CD8-positive, alpha-beta memory T cell (primary cell): ENCODE measurements around the gene TLR4. TPM values are rescaled to one million over a fixed set of nuclear protein-coding genes. Genes with fewer than 3 reads are reported as not detected.

Experiments used
- CTCF ChIA-PET: fragments of 350-600 bp; sonication (Branson Sonifier 250); formaldehyde crosslinking; loops from one replicate; lab custom pipeline; 2021; ENCODE audit warnings: antibody characterized with exemption; lab: Charles Lee
- POLR2A ChIA-PET: fragments of 350-600 bp; sonication (Branson Sonifier 250); formaldehyde crosslinking; loops from one replicate; lab custom pipeline; 2021; ENCODE audit warnings: antibody characterized with exemption; lab: Charles Lee
- DNase-seq, 5 donors: peaks; one replicate each; pipeline versions ENCODE4 v3.0.0 to v3.0.0-alpha.2; 2020 to 2022; ENCODE audit warnings: mixed read lengths in 1 of 5
- H3K27ac ChIP-seq: one replicate; pipeline ENCODE4 v1.7.0; 2013; ENCODE audit warnings: low read depth, mild to moderate bottlenecking, low read length, moderate library complexity
- H3K27me3 ChIP-seq: 2 replicates; pipeline ENCODE4 v1.7.0; 2013; ENCODE audit warnings: low read length, mild to moderate bottlenecking; ENCODE audit not compliant: insufficient read depth, poor library complexity, severe bottlenecking
- H3K36me3 ChIP-seq: 2 replicates; pipeline ENCODE4 v1.7.0; 2013; ENCODE audit warnings: mild to moderate bottlenecking, low read length, moderate library complexity; ENCODE audit not compliant: insufficient read depth
- H3K4me1 ChIP-seq: 2 replicates; pipeline ENCODE4 v1.7.0; 2013; ENCODE audit warnings: mild to moderate bottlenecking, low read length, moderate library complexity; ENCODE audit not compliant: insufficient read depth
- H3K4me3 ChIP-seq: 2 replicates; pipeline ENCODE4 v1.7.0; 2013; ENCODE audit warnings: mild to moderate bottlenecking, low read length
- H3K9me3 ChIP-seq: 2 replicates; pipeline ENCODE4 v1.7.0; 2013; ENCODE audit warnings: mild to moderate bottlenecking, low read length
- H3K27ac Mint-ChIP-seq, 8 donors: one replicate each; pipeline ENCODE4 v1.8.0; 2020 to 2021; ENCODE audit warnings: mixed read lengths in 8 of 8, mild to moderate bottlenecking in 6 of 8, inconsistent platforms in 3 of 8, moderate library complexity in 3 of 8
- H3K27me3 Mint-ChIP-seq, 2 donors: one replicate each; pipeline ENCODE4 v1.8.0; 2020 to 2021; ENCODE audit warnings: mixed read lengths in 2 of 2, mild to moderate bottlenecking in 1 of 2, moderate library complexity in 1 of 2
- H3K36me3 Mint-ChIP-seq, 3 donors: one replicate each; pipeline ENCODE4 v1.8.0; 2020 to 2021; ENCODE audit warnings: mixed read lengths in 3 of 3, inconsistent platforms in 1 of 3, mild to moderate bottlenecking in 1 of 3
- H3K4me1 Mint-ChIP-seq, 3 donors: one replicate each; pipeline ENCODE4 v1.8.0; 2020 to 2021; ENCODE audit warnings: mixed read lengths in 3 of 3, inconsistent platforms in 1 of 3, mild to moderate bottlenecking in 1 of 3
- H3K4me3 Mint-ChIP-seq, 7 donors: one replicate each; pipeline ENCODE4 v1.8.0; 2020 to 2021; ENCODE audit warnings: mixed read lengths in 7 of 7, mild to moderate bottlenecking in 6 of 7, moderate library complexity in 4 of 7, inconsistent platforms in 2 of 7
- H3K9me3 Mint-ChIP-seq, 5 donors: one replicate each; pipeline ENCODE4 v1.8.0; 2020 to 2022; ENCODE audit warnings: mixed read lengths in 5 of 5, mild to moderate bottlenecking in 3 of 5, moderate library complexity in 2 of 5, inconsistent platforms in 1 of 5
- polyA plus RNA-seq: library from polyadenylated mRNA; unstranded; fragments of 300-500 nt; fragmentation: Illumina TruSeq; gene quantifications from one replicate; pipeline ENCODE4 v1.2.3, GENCODE V29; 2021
- total RNA-seq, 2 experiments: library from RNA; stranded (reverse); gene quantifications; one replicate each; pipeline ENCODE4 v1.2.3, GENCODE V29; 2021

TLR4 gene
- total and polyA plus RNA-seq, 3 experiments from 2014 or later: 0.48 to 0.51 TPM; not detected in 1

DNA sequence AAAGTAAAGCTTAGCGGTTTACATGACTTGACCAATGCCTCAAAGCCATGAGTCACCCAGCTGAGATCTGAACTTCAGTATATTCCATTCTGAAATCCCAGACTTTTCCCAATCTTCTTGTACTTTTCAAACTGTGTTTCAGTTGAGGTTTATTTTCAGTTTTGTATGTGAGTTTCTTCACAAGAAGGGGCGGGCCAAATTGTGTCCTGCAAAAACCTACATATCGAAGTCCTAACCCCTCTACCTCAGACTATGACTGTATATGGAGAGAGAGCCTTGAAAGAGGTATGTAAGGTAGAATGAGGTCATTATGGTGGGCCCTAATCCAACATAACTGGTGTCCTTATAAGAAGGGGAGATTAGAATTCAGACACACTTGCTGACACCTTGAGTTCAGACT lies 666 bp upstream of the TLR4 start:
- DNase-seq: no peak
- Histone ChIP-seq H3K27ac (no peak overlapping the region), H3K4me1 (no peaks in the 10 kb centered on the region), H3K9me3 (no peaks in the 10 kb centered on the region), H3K27me3 (no peaks in the 10 kb centered on the region), H3K36me3 (no peaks in the 10 kb centered on the region), H3K4me3 (no peak overlapping the region)
- ChIA-PET CTCF (no interaction called here), POLR2A (no interaction called here)
- Mint-ChIP-seq H3K36me3 (no peaks in the 10 kb centered on the region), H3K27me3 (peaks cover 0 to 1% of the 10 kb centered on the region in 2 donors), H3K9me3 (peaks cover 0 to 4% (median 0%) of the 10 kb centered on the region in 5 donors), H3K4me1 (no peaks in the 10 kb centered on the region), H3K27ac (no peak overlapping the region), H3K4me3 (no peak overlapping the region)

DNA sequence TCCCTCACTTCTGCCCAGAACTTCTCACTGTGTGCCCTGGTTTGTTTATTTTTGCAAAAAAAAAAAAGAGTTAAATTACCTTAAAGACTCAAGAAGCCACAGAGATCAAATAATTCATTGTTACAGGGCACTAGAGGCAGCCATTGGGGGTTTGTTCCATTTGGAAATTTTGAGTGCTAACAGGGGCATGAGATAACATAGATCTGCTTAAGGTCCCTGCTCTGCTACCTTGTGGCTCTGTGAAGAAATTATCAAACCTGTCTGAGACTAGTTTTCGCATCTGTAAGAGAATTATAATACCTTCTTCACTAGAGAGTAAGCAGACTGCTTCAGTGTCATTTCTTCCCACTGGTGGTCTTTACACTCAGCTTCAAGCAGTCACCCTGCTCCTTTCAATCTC lies 394 bp downstream of the TLR4 start:
- no peak overlapping the region for H3K27ac ChIP-seq
- Mint-ChIP-seq H3K27me3 (peaks cover 0 to 1% of the 10 kb centered on the region in 2 donors), H3K4me3 (no peak overlapping the region), H3K36me3 (no peaks in the 10 kb centered on the region), H3K4me1 (no peaks in the 10 kb centered on the region), H3K9me3 (peaks cover 0 to 2% (median 0%) of the 10 kb centered on the region in 5 donors), H3K27ac (no peak overlapping the region)
- no peak overlapping the region for H3K4me3 ChIP-seq
- H3K36me3 ChIP-seq: no peaks in the 10 kb centered on the region
- H3K9me3 ChIP-seq: no peaks in the 10 kb centered on the region
- DNase-seq: no peak
- CTCF ChIA-PET: no interaction called here
- POLR2A ChIA-PET: no interaction called here
- no peaks in the 10 kb centered on the region for H3K4me1 ChIP-seq
- H3K27me3 ChIP-seq: no peaks in the 10 kb centered on the region

DNA sequence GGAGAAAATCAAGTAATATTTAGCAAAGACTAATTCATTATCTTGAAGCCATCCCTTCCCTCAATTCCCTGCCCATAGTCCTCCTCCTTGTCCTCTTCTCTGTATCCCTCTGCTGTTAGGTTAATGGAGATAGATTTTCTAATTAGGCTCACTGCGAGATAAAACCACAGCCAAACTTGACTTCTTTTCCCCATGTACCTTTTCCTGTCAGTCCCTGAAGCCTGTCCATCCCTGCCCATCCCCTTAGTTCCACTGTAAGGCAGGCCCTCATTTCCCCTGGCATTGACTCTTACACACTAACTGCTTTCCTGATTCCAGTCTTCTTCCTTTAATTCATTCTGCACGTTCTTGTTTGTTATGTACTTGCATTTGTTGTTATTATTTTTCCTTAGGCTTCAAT lies 1.2 kb downstream of the TLR4 start:
- ChIA-PET CTCF (no interaction called here), POLR2A (no interaction called here)
- peaks cover 0 to 1% of the 10 kb centered on the region in 2 donors for H3K27me3 Mint-ChIP-seq
- peaks cover 0 to 2% (median 0%) of the 10 kb centered on the region in 5 donors for H3K9me3 Mint-ChIP-seq
- Histone ChIP-seq H3K27ac (no peak overlapping the region), H3K27me3 (no peaks in the 10 kb centered on the region), H3K4me1 (no peaks in the 10 kb centered on the region), H3K9me3 (no peaks in the 10 kb centered on the region), H3K36me3 (no peaks in the 10 kb centered on the region), H3K4me3 (no peak overlapping the region)
- no peak overlapping the region for H3K27ac Mint-ChIP-seq
- DNase-seq: no peak
- no peaks in the 10 kb centered on the region for H3K4me1 Mint-ChIP-seq
- H3K4me3 Mint-ChIP-seq: no peak overlapping the region
- H3K36me3 Mint-ChIP-seq: no peaks in the 10 kb centered on the region

DNA sequence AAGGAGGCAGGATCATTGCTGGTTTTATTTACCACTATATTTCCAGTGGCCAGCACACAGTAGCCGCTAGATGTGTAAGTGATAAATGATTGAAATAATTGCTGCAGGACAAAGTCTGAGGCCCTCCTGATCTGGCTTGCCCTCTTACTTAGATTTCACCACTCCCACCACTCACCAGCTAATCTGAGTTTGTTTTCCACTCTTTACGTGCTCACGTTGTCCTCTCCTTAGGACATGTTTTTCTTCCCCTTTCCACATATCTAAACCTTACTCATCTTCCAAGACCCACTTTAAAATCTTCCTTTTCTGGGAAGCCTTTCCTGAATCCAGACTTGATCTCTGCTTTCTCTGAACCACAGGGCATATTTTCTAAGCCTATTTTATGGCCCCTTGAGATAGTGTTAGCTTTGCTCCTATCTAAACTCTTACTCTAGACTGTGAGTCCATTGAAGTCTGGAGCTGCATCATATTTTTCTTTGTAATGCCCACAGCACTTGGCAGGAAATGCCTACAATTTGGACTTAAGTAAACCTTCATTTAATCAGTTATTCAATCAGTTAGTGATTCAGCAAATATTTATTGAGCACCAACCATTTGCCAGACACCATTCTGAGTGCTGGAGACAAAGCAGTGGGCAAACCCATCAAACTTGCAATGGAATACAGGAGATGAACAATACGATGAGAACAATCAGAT lies 2.4 kb downstream of the TLR4 start:
- no peak overlapping the region for H3K27ac ChIP-seq
- Mint-ChIP-seq H3K27ac (no peak overlapping the region), H3K36me3 (no peaks in the 10 kb centered on the region), H3K9me3 (peaks cover 0 to 2% (median 0%) of the 10 kb centered on the region in 5 donors), H3K4me1 (no peaks in the 10 kb centered on the region), H3K4me3 (no peak overlapping the region), H3K27me3 (peaks cover 0 to 2% of the 10 kb centered on the region in 2 donors)
- no peak overlapping the region for H3K4me3 ChIP-seq
- POLR2A ChIA-PET: no interaction called here
- no peaks in the 10 kb centered on the region for H3K9me3 ChIP-seq
- no peaks in the 10 kb centered on the region for H3K4me1 ChIP-seq
- CTCF ChIA-PET: no interaction called here
- no peaks in the 10 kb centered on the region for H3K27me3 ChIP-seq
- no peaks in the 10 kb centered on the region for H3K36me3 ChIP-seq
- no peak for DNase-seq

GRCh38 chr9:117707561-117707960 lies 3.4 kb downstream of the TLR4 start:
- no peaks in the 10 kb centered on the region for H3K4me1 ChIP-seq
- ChIA-PET POLR2A (no interaction called here), CTCF (no interaction called here)
- no peak overlapping the region for H3K27ac Mint-ChIP-seq
- DNase-seq: no peak
- H3K4me3 Mint-ChIP-seq: no peak overlapping the region
- H3K4me3 ChIP-seq: no peak overlapping the region
- H3K4me1 Mint-ChIP-seq: no peaks in the 10 kb centered on the region
- H3K27ac ChIP-seq: no peak overlapping the region
- H3K36me3 ChIP-seq: no peaks in the 10 kb centered on the region
- H3K9me3 Mint-ChIP-seq: peaks cover 0 to 2% (median 0%) of the 10 kb centered on the region in 5 donors
- no peaks in the 10 kb centered on the region for H3K9me3 ChIP-seq
- H3K36me3 Mint-ChIP-seq: no peaks in the 10 kb centered on the region
- peaks cover 0 to 4% of the 10 kb centered on the region in 2 donors for H3K27me3 Mint-ChIP-seq
- no peaks in the 10 kb centered on the region for H3K27me3 ChIP-seq

- H3K9me3 Mint-ChIP-seq: peaks cover 0 to 2% (median 0%) of the 10 kb centered on the region in 5 donors
- DNase-seq: no peak
- no peaks in the 10 kb centered on the region for H3K27me3 ChIP-seq
- H3K4me3 Mint-ChIP-seq: no peak overlapping the region
- H3K9me3 ChIP-seq: no peaks in the 10 kb centered on the region
- H3K4me1 ChIP-seq: no peaks in the 10 kb centered on the region
- POLR2A ChIA-PET: no interaction called here
- no peaks in the 10 kb centered on the region for H3K4me1 Mint-ChIP-seq
- no peak overlapping the region for H3K27ac ChIP-seq
- H3K27me3 Mint-ChIP-seq: peaks cover 0 to 4% of the 10 kb centered on the region in 2 donors
- no peak overlapping the region for H3K4me3 ChIP-seq
- H3K36me3 Mint-ChIP-seq: no peaks in the 10 kb centered on the region
- H3K27ac Mint-ChIP-seq: no peak overlapping the region
- CTCF ChIA-PET: no interaction called here
- H3K36me3 ChIP-seq: no peaks in the 10 kb centered on the region
These were observed 5.7 kb downstream of the TLR4 start for GRCh38 chr9:117709936-117710335.

DNA sequence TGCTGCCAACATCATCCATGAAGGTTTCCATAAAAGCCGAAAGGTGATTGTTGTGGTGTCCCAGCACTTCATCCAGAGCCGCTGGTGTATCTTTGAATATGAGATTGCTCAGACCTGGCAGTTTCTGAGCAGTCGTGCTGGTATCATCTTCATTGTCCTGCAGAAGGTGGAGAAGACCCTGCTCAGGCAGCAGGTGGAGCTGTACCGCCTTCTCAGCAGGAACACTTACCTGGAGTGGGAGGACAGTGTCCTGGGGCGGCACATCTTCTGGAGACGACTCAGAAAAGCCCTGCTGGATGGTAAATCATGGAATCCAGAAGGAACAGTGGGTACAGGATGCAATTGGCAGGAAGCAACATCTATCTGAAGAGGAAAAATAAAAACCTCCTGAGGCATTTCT lies 10.1 kb downstream of the TLR4 start:
- H3K4me3 ChIP-seq: no peak overlapping the region
- Mint-ChIP-seq H3K36me3 (no peaks in the 10 kb centered on the region), H3K9me3 (no peaks in the 10 kb centered on the region), H3K4me1 (peaks cover 0 to 4% (median 0%) of the 10 kb centered on the region in 3 donors), H3K4me3 (no peak overlapping the region), H3K27ac (no peak overlapping the region), H3K27me3 (peaks cover 0 to 4% of the 10 kb centered on the region in 2 donors)
- H3K27me3 ChIP-seq: no peaks in the 10 kb centered on the region
- no peak overlapping the region for H3K27ac ChIP-seq
- no peak for DNase-seq
- H3K9me3 ChIP-seq: no peaks in the 10 kb centered on the region
- no peaks in the 10 kb centered on the region for H3K36me3 ChIP-seq
- CTCF ChIA-PET: no interaction called here
- H3K4me1 ChIP-seq: no peaks in the 10 kb centered on the region
- POLR2A ChIA-PET: no interaction called here

DNA sequence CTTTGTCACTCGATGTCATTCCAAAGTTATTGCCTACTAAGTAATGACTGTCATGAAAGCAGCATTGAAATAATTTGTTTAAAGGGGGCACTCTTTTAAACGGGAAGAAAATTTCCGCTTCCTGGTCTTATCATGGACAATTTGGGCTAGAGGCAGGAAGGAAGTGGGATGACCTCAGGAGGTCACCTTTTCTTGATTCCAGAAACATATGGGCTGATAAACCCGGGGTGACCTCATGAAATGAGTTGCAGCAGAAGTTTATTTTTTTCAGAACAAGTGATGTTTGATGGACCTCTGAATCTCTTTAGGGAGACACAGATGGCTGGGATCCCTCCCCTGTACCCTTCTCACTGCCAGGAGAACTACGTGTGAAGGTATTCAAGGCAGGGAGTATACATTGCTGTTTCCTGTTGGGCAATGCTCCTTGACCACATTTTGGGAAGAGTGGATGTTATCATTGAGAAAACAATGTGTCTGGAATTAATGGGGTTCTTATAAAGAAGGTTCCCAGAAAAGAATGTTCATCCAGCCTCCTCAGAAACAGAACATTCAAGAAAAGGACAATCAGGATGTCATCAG lies 11.3 kb downstream of the TLR4 start:
- no peak overlapping the region for H3K4me3 ChIP-seq
- Mint-ChIP-seq H3K9me3 (no peaks in the 10 kb centered on the region), H3K4me3 (no peak overlapping the region), H3K27me3 (peaks cover 0 to 4% of the 10 kb centered on the region in 2 donors), H3K27ac (no peak overlapping the region), H3K36me3 (no peaks in the 10 kb centered on the region), H3K4me1 (peaks cover 0 to 4% (median 0%) of the 10 kb centered on the region in 3 donors)
- H3K36me3 ChIP-seq: no peaks in the 10 kb centered on the region
- H3K9me3 ChIP-seq: no peaks in the 10 kb centered on the region
- ChIA-PET POLR2A (no interaction called here), CTCF (no interaction called here)
- no peak overlapping the region for H3K27ac ChIP-seq
- no peaks in the 10 kb centered on the region for H3K27me3 ChIP-seq
- no peaks in the 10 kb centered on the region for H3K4me1 ChIP-seq
- no peak for DNase-seq
